Adipose tissue (tissue), 3 donors: Measurements from ENCODE around the gene RAB1A. TPM values are rescaled to one million over a fixed set of nuclear protein-coding genes. Genes with fewer than 3 reads are reported as not detected.
"Not testable (repeated sequence)": the region's sequence is repeated elsewhere in the genome, so short reads cannot be mapped to it uniquely, and the experiment has no call there.

Source experiments
- H3K27ac ChIP-seq: one replicate; pipeline ENCODE4 v1.5.1; 2013; ENCODE audit warnings: low read depth, low read length
- WGBS, 3 donors: extraction: QIAGEN DNeasy Blood & Tissue Kit; methylation state at CpG; one replicate each; pipeline ENCODE4 v1.1.7; 2013; 5-methylcytosine and 5-hydroxymethylcytosine counted together
- polyA plus RNA-seq, 3 donors: library from polyadenylated mRNA; stranded (reverse); fragments of 200-250 nt; gene quantifications; one replicate each; pipeline ENCODE4 v1.2.3, GENCODE V29; 2013
- donor health status: healthy with polysubstance abuse.
- donor health status: Bipolar disorder and iron deficiency.
- donor health status: healthy.

RAB1A gene
- 100 to 1,000 TPM in 2 of 3 donors, 10 to 100 TPM in 1; 59.8 to 128 (median 123) TPM for polyA plus RNA-seq

DNA sequence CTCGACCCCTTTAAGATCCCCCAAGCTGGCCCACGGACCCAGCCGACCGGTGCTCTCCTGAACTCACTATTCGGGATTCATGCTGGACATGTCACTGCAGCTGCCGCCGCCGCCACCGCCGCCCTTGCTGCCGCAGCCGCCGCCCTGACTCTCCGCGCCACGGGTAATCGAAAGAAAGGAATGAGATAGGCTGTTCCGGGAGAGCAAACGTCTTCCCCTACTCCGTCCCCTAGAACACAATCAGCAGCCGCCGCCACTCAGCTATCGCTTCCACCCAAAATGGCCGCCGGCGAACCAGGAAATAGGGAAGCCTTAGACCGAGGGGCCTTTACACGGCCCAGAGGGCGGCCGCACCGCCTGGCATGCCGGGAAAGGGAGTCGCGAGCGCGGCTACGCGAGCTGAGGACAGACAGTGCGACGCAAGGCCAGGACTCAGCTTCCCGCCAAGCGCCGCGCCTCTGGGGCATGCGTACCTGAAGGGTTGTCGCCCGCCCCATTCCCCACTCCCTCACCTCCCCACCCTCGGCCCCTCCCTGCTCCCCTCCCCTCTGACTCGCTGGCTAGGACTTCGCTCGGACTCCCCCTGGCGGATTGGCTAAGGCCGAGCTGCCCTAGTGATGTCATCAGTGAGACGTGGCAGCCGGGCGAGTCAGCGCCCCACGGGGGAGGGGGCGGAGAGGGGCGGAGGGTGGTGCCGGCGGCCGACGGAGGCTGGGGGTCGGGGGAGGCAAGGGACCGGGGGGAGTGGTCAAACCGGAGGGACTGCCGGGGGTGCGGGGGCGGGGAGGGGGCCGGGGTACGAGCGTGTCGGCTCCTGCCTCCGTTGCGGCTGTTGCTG, at the start of gene RAB1A:
TSS of gene RAB1A (minus strand) at position 281 of the 838 bp plus-strand sequence. CDS start at position 90, 191 bp downstream.
- 0 to 1% (median 1%) methylated on average over 52 to 76 of the region's 76 CpGs for WGBS, 3 donors
- peak within 1 kb of the TSS; percentile 99 for H3K27ac ChIP-seq

DNA sequence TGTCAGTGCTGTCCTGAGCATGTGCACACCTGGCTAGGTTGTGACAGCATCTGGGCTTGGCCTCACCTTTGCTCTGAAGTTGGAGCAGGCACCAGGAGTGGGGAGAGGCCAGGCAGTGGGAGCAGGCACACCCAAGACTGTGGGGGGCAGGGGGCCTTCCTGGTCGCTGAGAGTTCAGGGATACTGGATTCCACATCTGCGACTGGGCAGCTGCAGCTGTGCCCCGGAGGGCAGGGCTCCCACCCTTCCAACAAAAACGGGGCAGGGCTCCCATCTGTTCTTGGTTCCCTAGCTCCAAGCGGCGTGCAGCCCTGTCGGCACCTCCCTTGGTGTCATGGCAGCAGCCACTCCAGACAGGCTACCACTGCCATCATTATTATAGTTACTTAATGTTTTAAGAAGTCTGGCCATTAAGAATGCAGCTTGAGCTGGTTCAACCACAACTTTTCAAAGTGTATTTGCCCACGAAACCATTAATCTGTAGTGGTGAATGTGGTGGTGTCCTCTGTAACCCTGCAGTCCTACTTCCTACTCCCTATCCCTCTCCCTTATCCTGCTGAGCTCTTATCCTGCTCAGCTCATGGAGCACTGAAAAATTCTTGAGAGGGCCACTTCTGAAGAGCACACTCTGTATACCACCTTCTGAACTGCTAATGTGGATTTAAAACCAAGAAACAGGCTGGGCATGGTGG, 48.0 kb upstream of the RAB1A start:
- WGBS, 3 donors = 72 to 89% (median 84%) methylated on average over 8 of the region's 8 CpGs
- no peak overlapping the region for H3K27ac ChIP-seq

GRCh38 chr2:65175894-65176530, 46.1 kb upstream of the RAB1A start:
- WGBS, 3 donors = 84 to 90% (median 87%) methylated on average over 23 of the region's 23 CpGs
- H3K27ac ChIP-seq = no peak overlapping the region

- WGBS, 3 donors = 95 to 99% (median 97%) methylated on average over 3 of the region's 3 CpGs
- not testable (repeated sequence) for H3K27ac ChIP-seq
Observed at GRCh38 chr2:65174031-65174430, 44.1 kb upstream of the RAB1A start.

DNA sequence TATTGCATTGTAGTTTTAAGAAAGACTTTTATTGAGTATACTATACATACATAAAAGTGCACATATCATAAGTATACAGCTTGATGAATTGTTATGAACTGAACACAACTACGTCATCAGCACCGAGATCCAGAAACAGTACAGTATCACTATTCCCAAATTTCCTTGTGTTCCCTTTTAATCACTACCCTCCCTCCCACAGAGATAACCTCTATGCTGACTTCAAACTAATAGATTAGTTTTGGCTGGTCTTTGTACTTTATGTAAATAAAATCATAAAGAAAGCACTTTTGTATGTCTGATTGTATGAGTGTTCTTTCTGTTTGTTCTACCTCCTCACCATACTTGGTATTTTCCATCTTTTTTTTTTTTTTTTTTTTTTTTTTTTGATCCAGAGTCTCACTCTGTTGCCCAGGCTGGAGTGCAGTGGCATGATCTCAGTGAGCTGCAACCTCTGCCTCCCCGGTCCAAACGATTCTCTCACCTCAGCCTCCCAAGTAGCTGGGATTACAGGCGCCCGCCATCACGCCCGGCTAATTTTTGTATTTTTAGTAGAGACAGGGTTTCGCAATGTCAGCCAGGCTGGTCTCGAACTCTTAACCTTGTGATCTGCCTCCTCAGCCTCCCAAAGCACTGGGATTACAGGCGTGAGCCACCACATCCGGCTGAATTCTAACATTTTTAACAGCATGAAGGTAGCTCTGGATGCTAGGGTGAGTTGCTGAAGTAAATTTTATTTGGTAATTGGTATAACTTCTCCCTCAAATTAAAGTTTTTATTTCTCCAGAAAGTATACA, 43.3 kb upstream of the RAB1A start:
- H3K27ac ChIP-seq = no peak overlapping the region
- 92 to 93% (median 92%) methylated on average over 12 of the region's 12 CpGs for WGBS, 3 donors

DNA sequence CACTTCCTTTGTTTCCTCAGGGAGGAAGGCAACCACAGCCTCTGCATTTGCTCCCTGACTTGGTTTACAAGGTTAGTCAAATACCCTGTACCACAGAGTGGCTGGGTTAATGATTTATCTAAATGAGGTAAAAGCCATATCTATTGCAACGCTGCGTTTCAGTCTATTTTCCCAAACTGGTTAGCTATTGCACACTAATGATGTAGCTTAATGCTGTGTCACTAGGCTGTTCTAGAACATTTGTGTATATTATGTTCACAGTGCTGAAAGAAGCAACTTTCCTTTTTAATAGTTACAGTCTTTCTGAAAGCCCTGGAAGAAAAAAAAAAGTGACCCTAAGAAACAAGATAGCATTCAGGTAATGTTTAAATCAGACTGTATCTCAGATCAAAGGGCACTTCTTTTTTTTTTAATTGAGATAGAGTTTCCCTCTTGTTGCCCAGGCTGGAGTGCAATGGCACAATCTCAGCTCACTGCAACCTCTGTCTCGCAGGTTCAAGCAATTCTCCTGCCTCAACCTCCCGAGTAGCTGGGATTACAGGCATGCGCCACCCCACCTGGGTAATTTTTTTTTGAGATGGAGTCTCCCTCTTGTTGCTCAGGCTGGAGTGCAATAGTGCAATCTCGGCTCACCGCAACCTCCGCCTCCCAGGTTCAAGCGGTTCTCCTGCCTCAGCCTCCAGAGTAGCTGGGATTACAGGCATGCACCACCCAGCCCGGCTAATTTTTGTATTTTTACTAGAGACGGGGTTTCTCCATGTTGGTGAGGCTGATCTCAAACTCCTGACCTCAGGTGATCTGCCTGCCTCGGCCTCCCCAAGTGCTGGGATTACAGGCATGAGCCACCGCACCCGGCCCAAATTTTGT, 40.9 kb upstream of the RAB1A start:
- 71 to 91% (median 84%) methylated on average over 14 of the region's 14 CpGs for WGBS, 3 donors
- H3K27ac ChIP-seq = not testable (repeated sequence)

GRCh38 chr2:65169760-65170136, 39.8 kb upstream of the RAB1A start:
- 88 to 90% (median 88%) methylated on average over 4 of the region's 4 CpGs for WGBS, 3 donors
- no peak overlapping the region for H3K27ac ChIP-seq

DNA sequence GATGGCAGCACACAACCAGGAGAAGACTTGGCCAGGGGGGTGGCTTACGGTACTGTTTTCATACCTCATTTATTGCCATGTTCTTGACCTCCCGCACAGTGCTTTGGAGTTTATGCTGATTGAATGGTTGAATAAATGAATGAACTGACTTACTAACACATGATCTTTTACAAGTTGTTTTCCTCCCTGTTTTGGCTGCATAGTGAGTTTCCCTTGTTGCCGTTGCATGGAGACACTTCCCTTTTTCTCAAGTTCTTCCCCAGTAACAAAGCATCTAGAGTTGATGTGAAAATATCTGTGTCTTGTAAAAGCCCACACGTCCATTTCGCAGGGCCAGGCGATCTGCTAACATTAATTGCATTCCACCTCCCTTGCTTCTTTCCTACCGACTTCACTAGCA, 35.7 kb upstream of the RAB1A start:
- H3K27ac ChIP-seq = no peak overlapping the region
- WGBS, 3 donors = 58 to 91% (median 75%) methylated on average over 7 of the region's 7 CpGs

GRCh38 chr2:65164426-65164891, 34.6 kb upstream of the RAB1A start:
- WGBS, 3 donors = 27 to 71% (median 38%) methylated on average over 2 of the region's 2 CpGs

DNA sequence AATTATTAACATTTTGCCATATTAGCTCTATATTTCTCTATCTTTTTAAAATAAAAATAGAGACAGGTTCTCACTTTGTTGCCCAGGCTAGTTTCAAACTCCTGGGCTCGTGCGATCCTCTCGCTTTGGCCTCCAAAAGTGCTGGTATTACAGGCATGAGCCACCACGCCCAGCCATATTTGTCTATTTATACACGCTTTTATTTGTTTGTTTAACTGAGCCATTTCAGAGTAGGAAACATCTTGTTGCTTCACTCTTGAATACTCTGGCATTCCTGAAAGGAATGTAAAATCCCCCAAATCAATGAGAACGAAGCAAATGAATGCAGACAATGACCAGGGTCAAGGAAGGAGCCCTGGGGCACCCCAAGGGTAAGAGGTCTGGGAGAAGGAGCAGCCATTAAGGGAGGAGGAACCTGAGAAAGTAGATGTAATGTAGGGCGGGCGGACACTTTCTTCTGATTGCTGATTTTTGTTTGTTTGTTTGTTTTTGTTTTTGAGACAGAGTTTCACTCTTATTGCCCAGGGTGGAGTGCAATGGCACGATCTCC, 31.7 kb upstream of the RAB1A start:
- H3K27ac ChIP-seq = no peak overlapping the region
- WGBS, 3 donors = 89 to 95% (median 90%) methylated on average over 9 of the region's 9 CpGs

More at GRCh38 chr2:65164426-65164891, 34.6 kb upstream of the RAB1A start:
- no peak overlapping the region for H3K27ac ChIP-seq

- no peak overlapping the region for H3K27ac ChIP-seq
- 29 to 44% (median 42%) methylated on average over 2 of the region's 2 CpGs for WGBS, 3 donors
Observed at GRCh38 chr2:65159906-65160305, 30.0 kb upstream of the RAB1A start.

DNA sequence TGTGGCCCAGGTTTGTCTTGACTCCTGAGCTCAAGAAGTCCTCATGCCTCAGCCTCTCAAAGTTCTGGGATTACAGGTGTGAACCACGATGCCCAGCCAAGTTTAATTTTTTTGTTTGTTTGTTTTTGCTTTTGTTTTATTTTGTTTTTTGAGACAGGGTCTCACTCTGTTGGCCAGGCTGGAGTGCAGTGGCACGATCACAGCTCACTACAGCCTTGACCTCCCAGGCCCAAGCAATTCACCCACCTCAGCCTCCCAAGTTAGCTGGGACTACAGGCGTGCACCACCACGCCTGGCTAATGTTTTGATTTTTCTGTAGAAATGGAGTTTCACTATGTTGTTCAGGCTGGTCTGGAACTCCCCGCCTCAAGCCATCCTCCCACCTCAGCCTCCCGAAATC, 29.4 kb upstream of the RAB1A start:
- 89 to 97% (median 94%) methylated on average over 6 of the region's 6 CpGs for WGBS, 3 donors
- H3K27ac ChIP-seq = no peak overlapping the region

GRCh38 chr2:65158557-65158956, 28.7 kb upstream of the RAB1A start:
- 41 to 87% (median 78%) methylated on average over 6 of the region's 6 CpGs for WGBS, 3 donors
- no peak overlapping the region for H3K27ac ChIP-seq

DNA sequence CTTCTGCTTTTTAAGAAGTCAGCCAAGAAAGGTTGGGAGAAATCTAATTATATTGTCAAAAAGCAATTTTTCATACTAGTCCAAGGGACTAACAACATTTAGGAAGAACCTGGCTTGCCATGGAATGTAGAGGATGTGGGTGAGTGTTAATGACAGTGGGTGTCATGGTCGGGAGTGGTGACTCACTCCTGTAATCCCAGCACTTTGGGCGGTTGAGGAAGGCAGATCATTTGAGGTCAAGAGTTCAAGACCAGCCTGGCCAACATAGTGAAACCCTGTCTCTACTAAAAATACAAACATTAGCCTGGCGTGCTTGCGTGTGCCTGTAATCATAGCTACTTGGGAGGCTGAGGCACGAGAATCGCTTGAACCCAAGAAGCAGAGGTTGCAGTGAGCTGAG, 27.9 kb upstream of the RAB1A start:
- 72 to 89% (median 74%) methylated on average over 5 to 6 of the region's 6 CpGs for WGBS, 3 donors
- not testable (repeated sequence) for H3K27ac ChIP-seq

DNA sequence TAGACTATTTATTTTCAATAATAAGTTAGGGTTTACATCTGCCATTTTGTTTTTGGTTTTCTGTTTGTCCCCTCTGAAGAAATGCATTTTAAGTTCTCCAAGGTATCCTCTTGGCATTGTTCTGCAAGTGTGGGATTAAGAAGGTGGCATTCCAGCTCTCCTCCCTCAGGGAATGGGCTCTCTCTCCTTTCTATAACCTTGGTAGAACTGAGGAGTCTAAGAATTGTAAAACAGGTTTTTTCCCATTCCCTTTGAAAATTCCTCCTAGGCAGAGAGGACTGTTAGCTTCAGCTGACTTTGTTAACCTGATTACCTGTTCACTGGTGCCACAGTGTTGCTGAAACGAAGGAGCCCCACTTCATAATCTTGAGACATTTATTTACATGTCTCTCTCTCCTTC, 26.1 kb upstream of the RAB1A start:
- no peak overlapping the region for H3K27ac ChIP-seq
- 65 to 83% (median 83%) methylated on average over 1 of the region's 1 CpG for WGBS, 3 donors

DNA sequence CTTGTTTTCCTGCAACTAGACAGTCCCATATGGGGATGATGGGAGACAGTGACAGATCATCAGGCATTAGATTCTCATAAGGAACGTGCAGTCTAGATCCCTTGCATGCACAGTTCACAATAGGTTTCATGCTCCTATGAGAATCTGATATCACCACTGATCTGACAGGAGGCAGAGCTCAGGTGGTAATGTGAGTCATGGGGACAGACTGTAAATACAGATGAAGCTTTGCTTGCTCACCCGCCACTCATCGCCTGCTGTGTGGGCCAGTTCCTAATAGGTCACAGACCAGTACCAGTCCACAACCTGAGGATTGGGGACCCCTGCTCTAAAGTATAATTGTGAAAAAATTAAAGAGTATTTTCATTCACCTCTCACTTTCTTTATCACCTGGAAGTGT, 23.6 kb upstream of the RAB1A start:
- 81 to 93% (median 89%) methylated on average over 3 of the region's 3 CpGs for WGBS, 3 donors
- H3K27ac ChIP-seq = no peak overlapping the region

DNA sequence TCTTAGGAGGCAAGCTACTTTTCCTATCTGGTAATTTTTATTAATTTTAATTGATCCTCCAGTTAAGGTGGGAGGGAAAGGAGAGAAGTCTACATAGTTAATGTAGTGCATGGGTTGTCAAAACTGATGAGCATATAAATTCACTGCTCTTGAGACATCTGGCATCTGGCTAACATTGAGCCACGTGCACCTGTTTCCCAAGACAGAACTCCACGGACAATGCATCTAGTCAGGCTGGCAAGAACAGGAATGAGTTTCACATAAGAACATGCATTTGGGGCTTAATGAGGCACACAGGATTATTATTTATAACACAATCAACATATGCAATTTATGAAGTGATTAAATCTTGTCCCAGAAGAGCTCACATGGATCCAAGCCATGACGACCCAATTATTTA, 16.2 kb upstream of the RAB1A start:
- WGBS, 3 donors = 56 to 72% (median 70%) methylated on average over 3 of the region's 3 CpGs
- H3K27ac ChIP-seq = no peak overlapping the region
